Skeletal muscle tissue (tissue), 4 donors: ENCODE measurements around the gene TGFBRAP1. TPM values are rescaled to one million over a fixed set of nuclear protein-coding genes. Genes with fewer than 3 reads are reported as not detected.
A peak's percentile ranks its signal among the peaks of the same experiment; 100 is the strongest.

Experiments used
- H3K27ac ChIP-seq: one replicate; pipeline ENCODE4 v1.7.0; 2013; ENCODE audit warnings: mild to moderate bottlenecking, low read depth, low read length, inconsistent platforms
- H3K27me3 ChIP-seq, 3 donors: one replicate each; pipeline ENCODE4 v1.7.0; 2013; ENCODE audit warnings: low read length in 3 of 3; ENCODE audit not compliant: control insufficient read depth in 3 of 3, insufficient read depth in 3 of 3
- H3K36me3 ChIP-seq, 3 donors: one replicate each; pipeline ENCODE4 v1.7.0; 2013; ENCODE audit warnings: low read length in 3 of 3; ENCODE audit not compliant: control insufficient read depth in 3 of 3, insufficient read depth in 3 of 3
- H3K4me1 ChIP-seq, 3 donors: one replicate each; pipeline ENCODE4 v1.7.0; 2013; ENCODE audit warnings: low read length in 3 of 3, mild to moderate bottlenecking in 3 of 3; ENCODE audit not compliant: control insufficient read depth in 3 of 3, insufficient read depth in 3 of 3
- H3K4me3 ChIP-seq, 3 donors: one replicate each; pipeline ENCODE4 v1.7.0; 2013; ENCODE audit warnings: low read length in 3 of 3
- H3K9ac ChIP-seq, 3 donors: one replicate each; pipeline ENCODE4 v1.7.0; 2013; ENCODE audit warnings: low read length in 3 of 3, mild to moderate bottlenecking in 3 of 3, moderate library complexity in 2 of 3, low read depth in 1 of 3
- H3K9me3 ChIP-seq, 3 donors: one replicate each; pipeline ENCODE4 v1.7.0; 2013; ENCODE audit warnings: low read length in 3 of 3; ENCODE audit not compliant: control insufficient read depth in 3 of 3
- total RNA-seq: library from RNA; depleted of rRNA; stranded (reverse); fragments of >200 nt; gene quantifications from one replicate; pipeline ENCODE4 v1.2.3, GENCODE V29; 2014
- donor health status: Osteomylitis.

The TGFBRAP1 gene
- total RNA-seq, 1 donor from 2014 or later = 7.3 TPM

DNA sequence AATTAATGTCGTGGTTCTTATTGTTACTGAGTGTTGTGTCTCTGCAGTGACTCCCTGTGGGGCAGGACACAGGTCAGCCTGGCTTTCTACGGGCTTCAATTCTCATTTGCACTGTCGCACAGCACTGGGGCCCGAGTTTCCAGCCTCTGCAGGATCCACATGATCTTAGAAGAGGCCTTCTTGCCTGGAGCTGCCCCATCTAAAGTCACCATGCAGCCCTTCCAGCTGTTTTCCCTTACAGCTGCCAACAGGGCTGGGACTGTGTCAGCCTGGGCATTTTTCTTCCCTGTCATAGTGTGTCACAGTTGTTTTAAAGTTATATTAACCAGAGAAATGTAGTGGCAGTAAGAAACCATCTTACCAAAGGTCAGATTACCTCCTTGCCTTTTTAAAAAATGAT is 42.3 kb upstream of the TGFBRAP1 start:
- H3K9me3 ChIP-seq = no peaks in the 10 kb centered on the region
- peak overlapping the region; percentile 29 for H3K27ac ChIP-seq
- H3K9ac ChIP-seq = no peak overlapping the region
- no peak overlapping the region for H3K4me3 ChIP-seq
- no peaks in the 10 kb centered on the region for H3K27me3 ChIP-seq
- H3K36me3 ChIP-seq = peaks cover 10 to 28% (median 12%) of the 10 kb centered on the region in 3 donors
- peaks cover 50 to 63% (median 50%) of the 10 kb centered on the region in 3 donors for H3K4me1 ChIP-seq

GRCh38 chr2:105371156-105371555 is 41.6 kb upstream of the TGFBRAP1 start:
- Histone ChIP-seq H3K9ac (no peak overlapping the region), H3K4me3 (no peak overlapping the region), H3K27ac (no peak overlapping the region), H3K4me1 (peaks cover 44 to 57% (median 44%) of the 10 kb centered on the region in 3 donors), H3K36me3 (peaks cover 14 to 33% (median 16%) of the 10 kb centered on the region in 3 donors), H3K9me3 (no peaks in the 10 kb centered on the region), H3K27me3 (no peaks in the 10 kb centered on the region)

DNA sequence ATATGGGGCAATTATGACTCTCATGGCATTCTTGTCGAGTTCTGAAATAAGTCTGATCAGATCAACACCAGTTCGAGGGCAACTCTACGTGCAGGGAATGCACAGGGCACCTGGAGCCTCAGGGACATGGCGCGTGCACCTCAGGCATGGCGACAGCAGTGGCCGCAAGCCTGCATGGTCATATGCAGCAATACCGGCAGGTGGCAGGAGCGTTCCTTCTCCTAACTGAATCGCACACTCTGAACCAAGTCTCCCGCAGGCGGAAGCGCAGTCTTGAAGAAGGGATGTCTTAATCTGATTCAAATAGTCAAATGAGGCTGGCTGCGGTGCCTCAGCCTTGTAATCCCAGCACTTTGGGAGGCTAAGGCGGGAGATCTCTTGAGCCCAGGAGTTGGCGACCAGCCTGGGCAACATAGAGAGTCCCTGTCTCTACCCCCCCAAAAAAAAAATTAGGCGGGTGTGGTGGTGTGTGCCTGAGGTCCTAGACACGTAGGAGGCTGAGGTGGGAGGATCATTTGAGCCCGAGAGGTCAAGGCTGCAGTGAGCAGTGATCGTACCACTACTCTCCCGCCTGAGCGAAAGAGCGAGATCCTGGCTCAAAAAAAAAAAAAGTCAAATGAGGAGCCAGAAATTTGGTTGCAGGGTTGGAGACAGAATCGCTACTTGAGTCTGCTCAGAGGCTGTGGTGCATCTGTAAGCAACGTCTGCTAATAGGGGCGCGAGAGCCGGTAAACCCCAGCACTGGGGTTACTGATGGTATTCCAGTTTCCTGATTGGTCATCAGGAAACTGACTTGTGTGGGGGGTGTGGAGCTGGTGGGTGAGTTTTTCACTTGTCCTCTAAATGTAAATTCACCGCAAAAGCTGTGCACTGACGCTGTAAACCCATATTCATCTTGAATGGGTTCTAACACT is 40.5 kb upstream of the TGFBRAP1 start:
- Histone ChIP-seq H3K36me3 (peaks cover 20 to 37% (median 22%) of the 10 kb centered on the region in 3 donors), H3K4me1 (peaks cover 32 to 45% (median 33%) of the 10 kb centered on the region in 3 donors), H3K9ac (no peak overlapping the region), H3K9me3 (no peaks in the 10 kb centered on the region), H3K27me3 (no peaks in the 10 kb centered on the region), H3K27ac (no peak overlapping the region), H3K4me3 (no peak overlapping the region)

DNA sequence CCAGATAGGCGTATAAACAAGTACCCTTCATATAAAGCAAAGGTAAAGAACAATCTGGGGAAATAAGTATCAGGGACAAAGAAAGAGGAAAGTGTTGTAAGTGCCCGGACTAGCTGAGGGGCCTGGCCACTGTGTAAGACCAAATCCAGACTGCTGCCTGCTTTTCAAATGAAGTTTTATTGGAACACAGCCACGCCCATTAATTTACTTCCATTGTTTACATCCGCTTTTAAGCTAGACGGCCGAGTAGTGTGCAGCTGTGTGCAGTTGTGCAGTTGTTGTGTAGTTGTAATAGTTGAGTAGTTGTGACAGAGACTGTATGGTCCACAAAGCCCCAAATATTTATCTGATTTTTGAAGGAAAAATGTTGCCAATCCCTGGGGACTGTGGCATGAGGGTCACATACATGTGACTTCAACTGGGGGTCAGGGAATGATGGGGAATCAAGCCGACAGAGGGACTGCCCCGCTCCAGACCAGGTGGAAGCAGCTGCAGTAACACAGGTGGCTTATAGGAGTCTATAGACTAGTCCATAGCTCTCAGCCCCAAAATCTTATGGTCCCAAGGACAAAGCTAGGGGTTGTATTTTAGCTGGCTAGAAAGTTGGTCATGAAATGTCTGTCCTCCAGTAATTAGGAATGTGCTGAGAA is 39.3 kb upstream of the TGFBRAP1 start:
- H3K27ac ChIP-seq = no peak overlapping the region
- H3K36me3 ChIP-seq = peaks cover 28 to 49% (median 31%) of the 10 kb centered on the region in 3 donors
- no peaks in the 10 kb centered on the region for H3K27me3 ChIP-seq
- no peak overlapping the region for H3K4me3 ChIP-seq
- H3K9me3 ChIP-seq = no peaks in the 10 kb centered on the region
- peaks cover 21 to 34% (median 21%) of the 10 kb centered on the region in 3 donors for H3K4me1 ChIP-seq
- no peak overlapping the region for H3K9ac ChIP-seq

DNA sequence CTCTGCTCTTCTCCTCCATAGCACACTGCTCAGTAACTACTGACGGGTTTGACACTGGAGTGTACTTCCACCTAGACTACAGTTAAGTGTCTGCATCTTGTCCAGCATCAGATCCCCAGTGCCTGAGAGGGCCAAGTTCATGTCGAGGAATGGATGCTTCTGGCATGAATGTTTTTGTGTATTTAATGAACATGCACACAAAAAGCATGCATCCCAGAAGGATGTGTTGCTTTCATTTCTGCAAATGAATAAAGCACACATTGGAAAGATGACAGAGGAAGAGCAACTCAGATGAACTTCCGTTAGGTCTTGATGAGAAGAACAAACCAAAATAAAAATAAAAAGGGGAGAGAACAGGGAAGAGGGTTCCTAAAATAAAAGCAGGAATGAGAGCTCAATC is 35.7 kb upstream of the TGFBRAP1 start:
- Histone ChIP-seq H3K9me3 (no peaks in the 10 kb centered on the region), H3K27me3 (no peaks in the 10 kb centered on the region), H3K4me3 (no peak overlapping the region), H3K27ac (no peak overlapping the region), H3K4me1 (peaks cover 7 to 18% (median 9%) of the 10 kb centered on the region in 3 donors), H3K36me3 (peaks cover 45 to 74% (median 61%) of the 10 kb centered on the region in 3 donors), H3K9ac (no peak overlapping the region)

- Histone ChIP-seq H3K4me1 (peaks cover under 1 to 12% (median 7%) of the 10 kb centered on the region in 3 donors), H3K9ac (no peak overlapping the region), H3K27ac (no peak overlapping the region), H3K27me3 (no peaks in the 10 kb centered on the region), H3K36me3 (peaks cover 45 to 77% (median 63%) of the 10 kb centered on the region in 3 donors), H3K4me3 (no peak overlapping the region), H3K9me3 (no peaks in the 10 kb centered on the region)
These were observed 35.1 kb upstream of the TGFBRAP1 start for GRCh38 chr2:105364436-105365139.

- H3K4me3 ChIP-seq = no peak overlapping the region
- peaks cover 0 to 11% (median 7%) of the 10 kb centered on the region in 3 donors for H3K4me1 ChIP-seq
- no peak overlapping the region for H3K27ac ChIP-seq
- peak overlapping the region in 1 of 3 donors; percentile 40 for H3K9ac ChIP-seq
- H3K36me3 ChIP-seq = peaks cover 48 to 76% (median 72%) of the 10 kb centered on the region in 3 donors
- no peaks in the 10 kb centered on the region for H3K27me3 ChIP-seq
- H3K9me3 ChIP-seq = no peaks in the 10 kb centered on the region
These were observed 33.5 kb upstream of the TGFBRAP1 start for GRCh38 chr2:105362862-105363591.

GRCh38 chr2:105361102-105361889 is 31.8 kb upstream of the TGFBRAP1 start:
- Histone ChIP-seq H3K9me3 (no peaks in the 10 kb centered on the region), H3K27me3 (no peaks in the 10 kb centered on the region), H3K4me3 (no peak overlapping the region), H3K36me3 (peaks cover 46 to 77% (median 74%) of the 10 kb centered on the region in 3 donors), H3K27ac (no peak overlapping the region), H3K9ac (no peak overlapping the region), H3K4me1 (peaks cover 0 to 11% (median 7%) of the 10 kb centered on the region in 3 donors)

- H3K4me3 ChIP-seq = no peak overlapping the region
- H3K4me1 ChIP-seq = peaks cover 0 to 9% (median 7%) of the 10 kb centered on the region in 3 donors
- H3K9me3 ChIP-seq = no peaks in the 10 kb centered on the region
- H3K27me3 ChIP-seq = no peaks in the 10 kb centered on the region
- peaks cover 33 to 56% (median 55%) of the 10 kb centered on the region in 3 donors for H3K36me3 ChIP-seq
- no peak overlapping the region for H3K9ac ChIP-seq
- H3K27ac ChIP-seq = no peak overlapping the region
These were observed 29.1 kb upstream of the TGFBRAP1 start for GRCh38 chr2:105358593-105358992.
